HG02981 (cell line): ENCODE measurements around the gene FAM117B.

ENCODE experiments used
- ATAC-seq: cut with Tn5 transposase; IDR thresholded peaks from one replicate; pipeline ENCODE4 v1.9.1; 2021; ENCODE audit warnings: mild to moderate bottlenecking, moderate library complexity; ENCODE audit not compliant: unreplicated experiment

FAM117B gene

DNA sequence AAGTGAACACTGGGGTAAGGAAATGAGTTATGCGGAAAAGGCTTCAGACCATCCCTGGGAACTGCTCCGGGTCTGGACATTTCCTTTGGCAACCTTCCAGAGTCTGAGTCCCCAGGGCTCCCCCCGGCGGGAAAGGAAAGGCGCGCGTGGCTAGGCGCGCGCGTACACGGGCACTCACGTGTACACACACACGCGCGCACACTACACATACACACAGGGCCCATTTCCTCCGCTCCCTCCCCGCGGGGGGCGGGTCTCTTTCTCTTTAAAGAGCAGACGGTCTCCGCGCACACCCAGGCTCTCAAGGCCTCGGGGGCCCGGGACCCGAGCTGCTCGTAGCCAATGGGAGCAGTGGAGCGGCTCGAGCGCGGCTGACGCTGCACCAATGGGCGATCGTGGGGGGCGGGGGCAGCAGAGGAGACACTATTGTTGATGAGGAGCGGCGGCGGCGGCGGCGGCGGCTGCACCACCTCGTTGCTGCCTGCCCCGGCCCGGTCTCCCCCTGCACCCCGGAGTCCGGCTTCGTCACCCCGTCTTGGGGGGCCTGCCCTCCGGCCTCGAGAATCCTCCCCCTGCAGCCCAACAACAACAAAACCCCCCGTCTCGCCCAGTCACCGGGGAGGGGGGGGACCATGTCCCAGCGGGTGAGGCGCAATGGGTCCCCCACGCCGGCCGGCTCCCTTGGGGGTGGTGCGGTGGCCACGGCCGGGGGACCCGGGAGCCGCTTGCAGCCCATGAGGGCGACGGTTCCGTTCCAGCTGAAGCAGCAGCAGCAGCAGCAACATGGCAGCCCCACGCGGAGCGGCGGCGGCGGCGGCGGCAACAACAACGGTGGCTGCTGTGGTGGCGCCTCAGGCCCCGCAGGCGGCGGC is at the start of gene FAM117B:
Gene FAM117B, plus strand, starts transcription at position 414 of the 872 bp plus-strand sequence. Its CDS starts 219 bp downstream, at position 633.
- peak; percentile 88 for ATAC-seq

- peak; percentile 82 for ATAC-seq
These were observed 45.9 kb upstream of the FAM117B start for GRCh38 chr2:202588647-202589581.

DNA sequence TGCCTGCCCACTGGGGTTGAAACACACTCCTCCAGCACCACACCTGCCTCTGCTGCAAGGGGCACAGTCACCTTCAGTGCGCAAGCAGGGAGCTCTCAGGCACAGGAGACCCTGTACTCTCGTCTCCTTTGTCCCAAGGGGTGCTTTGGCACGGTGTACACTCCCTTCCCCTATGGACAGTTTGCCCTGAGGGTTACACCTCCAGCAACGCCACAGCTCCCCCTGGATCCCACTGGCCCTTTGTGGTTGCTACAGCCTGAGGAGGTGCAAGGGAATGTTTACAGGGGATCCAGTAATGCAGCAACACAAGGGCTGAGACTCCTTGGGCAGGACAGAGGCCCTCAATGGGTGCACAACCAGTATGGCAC is 45.2 kb upstream of the FAM117B start:
- no peak for ATAC-seq

GRCh38 chr2:202592566-202592965 is 42.2 kb upstream of the FAM117B start:
- no peak for ATAC-seq

DNA sequence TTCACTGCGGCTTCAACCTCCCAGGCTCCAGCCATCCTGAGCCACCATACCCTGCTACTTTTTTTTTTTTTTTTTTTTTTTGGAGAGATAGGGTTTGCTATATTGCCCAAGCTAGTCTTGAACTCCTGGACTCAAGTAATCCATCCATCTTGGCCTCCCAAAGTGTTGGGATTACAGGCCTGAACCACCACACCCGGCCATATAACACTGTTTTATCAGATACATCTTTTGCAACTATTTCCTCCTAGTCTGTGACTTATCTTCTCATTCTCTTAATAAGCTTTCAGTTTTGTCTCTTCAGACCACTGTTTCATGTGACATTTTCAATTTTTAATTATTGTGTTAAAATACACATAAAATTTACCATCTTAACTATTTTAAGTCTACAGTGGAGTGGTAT is 35.7 kb upstream of the FAM117B start:
- ATAC-seq = no peak

GRCh38 chr2:202599911-202600310 is 34.9 kb upstream of the FAM117B start:
- no peak for ATAC-seq

DNA sequence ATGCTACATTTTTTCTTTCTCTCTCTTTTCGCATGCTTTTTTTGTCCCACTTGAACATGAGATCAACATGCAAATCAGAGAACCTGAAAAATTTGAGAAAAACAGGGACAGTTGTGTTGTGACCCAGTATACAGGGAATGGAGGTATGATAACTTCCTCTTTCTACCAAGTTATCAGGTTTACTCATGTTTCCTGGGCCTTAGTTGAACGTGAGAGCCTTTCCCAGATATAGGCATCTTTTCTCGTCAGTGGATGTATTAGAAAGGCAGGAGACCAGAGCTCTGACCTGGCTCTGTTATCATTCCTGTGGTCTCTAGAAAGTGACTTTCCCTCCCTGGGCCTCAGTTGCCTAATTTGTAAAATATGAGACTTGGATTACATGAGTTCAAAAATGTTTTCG is 30.1 kb upstream of the FAM117B start:
- no peak for ATAC-seq

DNA sequence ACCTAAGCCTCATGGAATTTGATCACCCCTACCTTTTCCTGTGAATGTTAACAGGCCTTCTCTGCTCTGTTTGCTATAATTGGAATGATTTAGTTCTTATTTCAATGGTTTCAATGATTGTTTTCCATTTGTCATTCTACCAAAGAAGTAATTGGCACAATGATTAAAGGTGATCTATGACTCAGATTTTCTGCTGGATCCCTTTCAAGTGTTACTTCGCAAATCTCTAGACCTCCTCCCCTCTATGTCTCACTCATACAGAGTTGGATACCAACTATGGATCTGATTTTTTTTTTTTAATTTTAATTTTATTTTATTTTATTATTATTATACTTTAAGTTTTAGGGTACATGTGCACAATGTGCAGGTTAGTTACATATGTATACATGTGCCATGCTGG is 29.6 kb upstream of the FAM117B start:
- no peak for ATAC-seq

- no peak for ATAC-seq
These were observed 26.5 kb upstream of the FAM117B start for GRCh38 chr2:202608142-202608852.

DNA sequence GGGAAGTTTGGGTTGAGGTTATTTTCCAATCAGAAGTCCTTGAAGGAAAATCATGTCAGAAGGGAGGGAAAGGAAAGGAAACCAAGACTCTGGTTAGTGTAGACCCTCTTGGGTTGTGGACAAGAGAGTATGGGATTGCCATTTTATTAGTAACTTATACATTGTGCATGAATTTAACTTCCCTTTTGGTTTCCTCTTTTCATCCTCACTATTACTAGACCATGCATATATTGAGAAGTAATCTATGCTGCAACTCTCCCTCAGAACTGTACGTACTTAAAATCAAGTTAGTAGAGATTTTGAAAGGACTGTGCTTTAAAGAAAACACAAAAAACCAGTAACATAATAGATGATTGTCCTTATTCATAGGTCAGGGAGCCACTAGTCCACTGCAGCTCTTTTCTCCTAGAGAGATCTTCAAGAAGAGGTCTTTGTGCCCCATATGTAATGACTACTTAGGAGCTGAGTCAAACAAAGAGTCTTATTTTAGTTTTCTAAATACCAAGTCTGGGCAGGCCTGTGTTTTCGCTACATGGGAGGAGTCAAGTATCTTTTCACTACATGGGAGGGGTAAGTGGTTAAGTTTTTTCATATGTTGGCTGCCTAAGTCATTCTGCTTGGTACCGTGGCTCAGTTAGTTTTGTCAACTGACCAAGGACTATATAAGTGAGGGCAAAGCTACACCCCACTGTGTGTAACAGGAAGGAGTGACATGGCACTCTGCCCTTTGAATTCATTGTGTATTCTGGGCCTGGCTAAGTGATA is 25.2 kb upstream of the FAM117B start:
- ATAC-seq = peak; percentile 95

DNA sequence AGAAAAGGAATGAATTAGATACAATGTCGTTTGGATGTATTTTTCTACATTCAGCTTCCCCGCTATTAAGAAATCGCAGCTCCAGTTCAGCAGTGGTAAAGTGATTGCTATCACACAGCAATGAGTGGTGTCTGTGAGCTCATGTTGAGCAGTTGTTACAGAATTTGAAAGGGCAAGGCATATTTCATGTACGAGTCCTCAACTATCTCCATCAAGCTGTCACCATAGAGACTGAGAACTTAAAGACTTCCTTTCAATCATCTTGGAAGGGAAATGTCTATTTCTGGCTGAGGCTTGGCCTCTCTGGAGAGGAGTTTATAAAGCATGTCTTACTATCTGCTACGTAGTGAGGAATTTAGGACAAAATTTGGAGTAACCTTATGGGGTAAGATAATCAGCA is 24.4 kb upstream of the FAM117B start:
- no peak for ATAC-seq

DNA sequence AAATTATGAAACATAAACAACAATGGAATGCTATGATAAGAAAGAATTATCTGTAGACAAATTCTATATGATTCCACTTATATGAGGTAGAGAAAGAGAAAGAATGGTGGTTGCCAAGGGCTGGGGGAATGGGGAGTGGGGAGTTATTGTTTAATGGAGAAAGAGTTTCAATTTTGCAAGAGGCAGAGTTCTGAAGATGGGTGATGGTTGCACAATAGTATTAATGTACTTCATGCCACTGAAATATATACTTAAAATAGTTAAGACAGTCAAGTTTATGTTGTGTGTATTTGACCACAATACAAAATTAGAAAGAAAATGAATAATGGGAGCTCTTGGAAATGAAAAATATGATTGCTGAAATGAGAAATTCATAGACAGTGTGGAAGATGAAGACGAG is 22.6 kb upstream of the FAM117B start:
- no peak for ATAC-seq

GRCh38 chr2:202613479-202613878 is 21.3 kb upstream of the FAM117B start:
- ATAC-seq = no peak

DNA sequence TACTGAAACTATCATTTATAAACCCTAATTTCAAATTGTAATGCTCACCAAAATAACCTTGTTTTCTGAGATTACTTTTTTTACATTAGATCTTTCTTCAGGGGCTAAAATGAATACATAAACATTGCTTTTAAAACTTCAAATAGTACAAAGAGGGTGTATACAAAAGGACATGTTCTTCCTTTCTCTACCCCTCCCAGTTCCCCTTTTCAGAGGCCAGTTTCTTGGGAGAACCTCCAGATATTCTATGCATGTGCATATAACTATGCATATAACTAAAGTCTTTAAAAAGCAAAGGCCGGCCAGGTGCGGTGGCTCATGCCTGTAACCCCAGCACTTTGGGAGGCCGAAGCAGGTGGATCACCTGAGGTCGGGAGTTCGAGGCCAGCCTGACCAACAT is 10.6 kb upstream of the FAM117B start:
- no peak for ATAC-seq

- ATAC-seq = no peak
These were observed 7.7 kb upstream of the FAM117B start for GRCh38 chr2:202627042-202627441.

- ATAC-seq = no peak
These were observed 6.0 kb upstream of the FAM117B start for GRCh38 chr2:202628646-202629198.

DNA sequence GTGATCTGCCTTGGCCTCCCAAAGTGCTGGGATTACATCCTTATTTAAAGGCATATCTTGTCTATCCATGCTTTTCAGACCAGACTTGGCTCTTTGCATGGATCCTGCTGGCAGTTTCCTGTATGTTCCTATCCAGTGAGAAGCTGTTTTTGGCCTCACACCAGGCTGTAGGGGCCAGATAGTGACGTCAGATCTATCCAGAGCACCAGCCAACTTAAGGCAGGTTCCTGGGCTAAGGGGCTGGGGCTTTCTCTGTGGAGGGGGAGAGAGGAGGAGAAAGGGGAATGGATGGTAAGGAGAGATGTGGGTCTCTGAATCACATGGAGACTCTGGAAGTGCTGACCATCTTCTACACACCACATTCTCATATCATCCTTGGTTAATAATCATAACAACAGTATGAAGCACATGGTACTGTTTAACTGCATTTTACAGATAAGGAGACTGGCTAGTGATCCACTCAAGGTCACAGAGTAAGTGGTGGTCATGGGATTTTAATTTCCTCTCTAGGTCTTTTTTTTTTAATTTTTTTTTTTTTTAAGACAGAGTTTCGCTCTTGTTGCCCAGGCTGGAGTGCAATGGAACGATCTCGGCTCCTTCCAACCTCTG is 2.0 kb upstream of the FAM117B start:
- no peak for ATAC-seq

GRCh38 chr2:202633470-202633869 is 1.3 kb upstream of the FAM117B start:
- ATAC-seq = no peak

- peak; percentile 63 for ATAC-seq
These were observed 851 bp downstream of the FAM117B start for GRCh38 chr2:202635428-202636212.
